Suppressor macrophage treated with lipopolysaccharide for 1 hour (primary cell): ENCODE measurements around the gene LMX1A.

ENCODE experiments used
- DNase-seq, 3 donors: peaks; one replicate each; pipeline ENCODE4 v3.0.0-alpha.2; 2020 to 2022

LMX1A gene

DNA sequence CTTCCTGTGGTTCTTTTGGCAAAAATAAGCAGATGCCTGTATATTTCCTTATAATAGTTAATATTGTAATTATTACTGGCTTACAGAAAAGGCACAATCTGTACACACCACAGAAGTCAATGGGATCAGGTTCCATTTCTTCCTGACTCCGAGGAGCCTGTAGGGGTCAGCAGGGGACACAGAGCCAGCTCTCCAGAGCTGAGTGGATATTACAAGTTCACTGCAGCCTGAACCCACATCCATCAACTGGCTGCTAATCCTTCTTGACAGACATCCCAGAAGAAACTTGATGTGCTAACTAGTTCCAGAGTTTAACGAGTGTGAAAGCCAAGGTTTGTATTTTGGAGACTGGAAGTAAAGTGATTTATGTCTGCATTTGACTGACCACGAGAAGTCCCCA lies 203.8 kb downstream of the LMX1A start:
- no peak for DNase-seq

- DNase-seq, result no peak
These were observed 204.4 kb downstream of the LMX1A start for GRCh38 chr1:165152109-165152508.
